Astrocyte of the spinal cord (primary cell): Measurements from ENCODE around the gene SRRM4.

Source experiments
- DNase-seq: peaks from one replicate; pipeline ENCODE4 v3.0.0; 2011; ENCODE audit warnings: low read depth, low spot score
- H3K4me3 ChIP-seq: 2 replicates; pipeline ENCODE4 v1.5.1; 2011; ENCODE audit warnings: low read depth, mild to moderate bottlenecking, low read length, moderate library complexity
- CTCF ChIP-seq: IDR thresholded peaks from 2 replicates; pipeline ENCODE4 v1.5.1; 2012; ENCODE audit warnings: low read depth, mild to moderate bottlenecking, low read length, inconsistent platforms
- in situ Hi-C: cut with HindIII; loops from 2 replicates; pipeline ENCODE4 v1.10.0; 2017; ENCODE audit warnings: low sequenced_read_pairs

SRRM4 gene

GRCh38 chr12:119075222-119075787, 94.0 kb downstream of the SRRM4 start:
- in situ Hi-C loops: no loop called here
- no peak overlapping the region for H3K4me3 ChIP-seq
- TF ChIP-seq CTCF: no peak
- no peak for DNase-seq

DNA sequence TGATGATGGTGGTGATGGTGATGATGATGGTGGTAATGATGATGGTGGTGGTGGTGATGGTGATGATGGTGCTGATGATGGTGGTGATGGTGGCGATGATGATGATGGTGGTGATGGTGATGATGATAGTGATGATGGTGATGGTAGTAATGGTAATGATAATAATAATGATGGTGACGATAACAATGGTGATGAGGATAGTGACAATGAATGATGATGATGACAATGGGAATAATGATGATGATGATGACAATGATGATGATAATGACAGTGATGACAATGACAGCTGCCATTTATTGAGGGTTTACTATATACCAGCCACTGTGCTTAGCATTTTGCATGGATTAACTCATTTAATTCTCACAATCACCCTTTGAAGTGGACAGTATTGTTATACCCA, 94.6 kb downstream of the SRRM4 start:
- in situ Hi-C loops: no loop called here
- DNase-seq: no peak
- no peak overlapping the region for H3K4me3 ChIP-seq
- TF ChIP-seq CTCF: no peak

GRCh38 chr12:119079530-119079929, 98.2 kb downstream of the SRRM4 start:
- in situ Hi-C loops: no loop called here
- no peak for DNase-seq
- H3K4me3 ChIP-seq: no peak overlapping the region
- no peak for TF ChIP-seq CTCF

DNA sequence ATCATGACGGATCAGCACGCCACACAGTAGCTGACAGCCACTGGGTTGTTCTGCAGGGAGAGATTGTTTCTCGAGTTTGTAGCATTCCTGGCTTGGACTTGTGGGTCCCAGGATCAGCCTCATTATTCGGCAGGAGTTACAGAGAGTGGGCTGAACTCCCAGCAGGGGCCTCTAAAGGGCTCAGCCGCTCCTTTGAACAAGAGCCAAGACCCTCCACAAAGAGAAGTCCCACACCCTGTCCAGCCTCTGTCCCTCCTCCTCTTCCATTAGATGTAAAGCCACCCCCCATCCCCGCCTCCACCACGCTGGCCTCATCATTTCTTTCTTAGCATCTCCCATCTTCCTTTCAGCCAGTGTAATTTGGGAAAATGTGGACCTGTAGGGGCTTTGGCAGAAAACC, 100.7 kb downstream of the SRRM4 start:
- no peak overlapping the region for H3K4me3 ChIP-seq
- in situ Hi-C loops: no loop called here
- DNase-seq: no peak
- no peak for TF ChIP-seq CTCF

DNA sequence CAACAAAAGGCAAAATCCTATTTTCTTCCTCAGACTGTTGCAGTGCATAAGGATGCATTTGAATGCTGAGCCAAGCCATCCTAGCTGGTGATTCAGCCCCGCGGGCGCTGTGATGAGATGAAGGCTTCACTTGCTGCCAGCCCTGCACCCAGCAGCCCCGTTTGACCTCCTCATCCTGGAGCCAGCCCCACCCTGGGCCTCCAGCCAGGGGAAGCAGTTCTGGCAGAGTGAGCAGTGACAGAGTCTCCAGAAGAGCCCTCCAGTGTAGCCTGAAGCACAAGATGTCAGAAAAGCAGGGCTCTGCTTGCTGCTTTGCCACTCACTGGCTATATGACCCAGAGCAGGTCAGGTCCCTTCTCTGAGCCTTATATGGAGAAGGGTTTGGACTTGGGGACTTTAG, 101.2 kb downstream of the SRRM4 start:
- in situ Hi-C loops: no loop called here
- TF ChIP-seq CTCF: no peak

GRCh38 chr12:119088685-119089379, 107.5 kb downstream of the SRRM4 start:
- no peak for TF ChIP-seq CTCF
- no peak overlapping the region for H3K4me3 ChIP-seq
- in situ Hi-C loops: no loop called here
- DNase-seq: no peak

More for the DNA sequence above, 101.2 kb downstream of the SRRM4 start:
- DNase-seq: no peak
- H3K4me3 ChIP-seq: no peak overlapping the region
